COR-L47 (cell line): Measurements from ENCODE around the gene SAE1.

ENCODE experiments used
- DNase-seq: peaks from one replicate; lab custom pipeline; 2025; lab: John Stamatoyannopoulos, UW

The SAE1 gene

GRCh38 chr19:47161876-47162489 is 31.3 kb downstream of the SAE1 start:
- DNase-seq, result no peak

DNA sequence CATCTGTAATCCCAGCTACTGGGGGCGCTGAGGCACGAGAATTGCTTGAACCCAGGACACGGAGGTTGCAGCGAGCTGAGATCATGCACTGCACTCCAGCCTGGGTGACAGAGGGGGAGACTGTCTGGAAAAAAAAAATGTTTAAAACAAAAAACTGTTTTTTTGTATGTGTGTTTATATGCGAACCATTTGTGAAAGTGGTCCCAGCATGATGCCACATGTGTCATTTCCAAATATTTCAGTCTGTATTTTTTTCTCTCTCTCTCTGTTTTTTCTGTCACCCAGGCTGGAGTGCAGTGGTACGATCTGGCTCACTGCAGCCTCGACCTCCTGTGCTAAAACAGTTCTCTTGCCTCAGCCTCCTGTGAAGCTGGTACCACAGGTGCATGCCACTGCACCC is 37.4 kb downstream of the SAE1 start:
- DNase-seq, result no peak

GRCh38 chr19:47172666-47173455 is 42.2 kb downstream of the SAE1 start:
- no peak for DNase-seq

DNA sequence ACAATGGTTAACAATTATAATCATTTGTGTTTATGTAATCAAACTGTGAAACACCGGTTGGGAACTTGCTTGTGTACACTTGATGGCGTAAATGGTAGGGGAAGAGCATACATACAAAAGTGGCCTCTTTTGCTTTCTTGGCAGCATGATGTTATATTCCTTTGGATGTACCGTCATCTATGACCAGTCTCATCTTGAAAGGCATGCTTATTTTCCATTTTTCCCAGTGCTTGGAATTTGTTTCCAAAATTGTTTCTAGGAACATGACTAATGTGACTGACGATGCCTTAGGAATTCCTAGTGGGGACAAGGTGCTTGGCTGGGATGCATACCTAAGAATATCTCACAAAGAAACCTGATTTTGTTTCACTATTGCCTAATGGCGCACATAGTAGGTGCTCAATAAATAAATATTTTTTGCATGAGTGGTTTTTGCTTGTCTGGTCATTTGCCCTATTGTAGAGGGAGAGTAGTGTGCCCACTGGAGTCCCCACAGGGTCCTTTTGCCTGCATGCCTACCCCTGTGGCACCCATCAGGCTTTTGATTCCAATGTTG is 45.5 kb downstream of the SAE1 start:
- DNase-seq, result no peak

- DNase-seq, result no peak
These were observed 46.0 kb downstream of the SAE1 start for GRCh38 chr19:47176627-47177090.

DNA sequence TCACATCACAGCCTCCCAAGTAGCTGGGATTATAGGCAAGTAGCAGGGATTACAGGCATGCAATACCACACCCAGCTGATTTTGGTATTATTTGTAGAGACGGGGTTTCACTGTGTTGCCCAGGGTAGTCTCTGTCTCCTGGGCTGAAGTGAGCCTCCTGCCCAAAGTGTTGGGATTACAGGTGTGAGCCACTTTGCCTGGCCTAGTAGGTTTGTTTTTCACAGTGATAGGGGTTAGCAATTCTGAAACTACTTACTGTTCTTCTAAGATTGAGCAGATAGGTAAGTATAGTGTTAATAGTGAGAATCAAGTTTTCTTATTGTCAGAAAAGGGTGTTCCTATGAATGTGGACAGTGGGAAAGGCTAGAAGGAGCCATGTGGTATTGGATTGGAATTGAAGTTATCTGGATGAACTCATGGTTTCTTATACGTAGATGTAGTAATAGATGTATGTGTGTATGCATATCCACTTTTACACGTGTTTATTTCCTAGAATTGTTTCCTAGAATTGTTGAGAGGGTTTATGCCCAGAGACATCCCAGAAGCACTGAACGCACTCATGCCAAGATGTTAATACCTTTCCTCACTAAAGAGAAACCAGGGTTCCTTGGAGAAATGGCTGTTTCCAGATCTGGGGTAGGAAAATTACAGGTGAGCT is 49.1 kb downstream of the SAE1 start:
- DNase-seq, result no peak

DNA sequence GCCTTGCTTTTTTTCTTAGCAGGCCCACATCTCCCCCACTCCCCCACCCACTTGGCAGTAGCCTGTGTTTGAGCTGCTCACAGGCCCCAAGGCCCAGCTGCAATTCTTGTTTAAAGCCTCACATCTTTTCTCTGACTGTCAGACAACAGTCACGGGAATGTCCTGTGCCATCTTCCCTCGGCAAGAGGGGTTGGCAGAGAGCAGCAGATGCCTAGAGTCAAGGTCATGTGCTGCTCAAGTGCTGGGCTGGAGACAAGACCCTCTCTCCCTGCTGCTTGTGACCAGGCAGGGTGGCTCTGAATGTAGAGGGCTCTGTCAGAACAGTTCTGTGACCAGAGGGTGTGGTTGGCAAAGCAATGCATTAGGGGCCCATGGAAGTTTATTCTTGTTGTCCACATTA is 53.0 kb downstream of the SAE1 start:
- no peak for DNase-seq

- no peak for DNase-seq
These were observed 56.1 kb downstream of the SAE1 start for GRCh38 chr19:47186446-47187334.

DNA sequence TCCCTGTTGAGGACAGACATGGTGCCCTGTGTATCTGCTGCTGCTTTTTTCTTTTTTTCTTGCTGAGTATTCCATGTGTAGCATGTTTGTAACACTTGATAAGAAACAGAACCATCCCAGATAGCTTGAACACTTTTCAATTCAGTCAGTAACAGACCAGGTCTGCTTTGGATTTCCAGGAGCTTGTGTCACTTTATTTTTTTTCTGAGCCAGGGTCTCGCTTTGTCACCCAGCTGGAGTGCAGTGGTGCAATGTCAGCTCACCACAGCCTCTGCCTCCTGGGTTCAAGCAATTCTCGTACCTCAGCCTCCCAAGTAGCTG is 56.7 kb downstream of the SAE1 start:
- no peak for DNase-seq

GRCh38 chr19:47187797-47188196 is 57.2 kb downstream of the SAE1 start:
- DNase-seq, result no peak

DNA sequence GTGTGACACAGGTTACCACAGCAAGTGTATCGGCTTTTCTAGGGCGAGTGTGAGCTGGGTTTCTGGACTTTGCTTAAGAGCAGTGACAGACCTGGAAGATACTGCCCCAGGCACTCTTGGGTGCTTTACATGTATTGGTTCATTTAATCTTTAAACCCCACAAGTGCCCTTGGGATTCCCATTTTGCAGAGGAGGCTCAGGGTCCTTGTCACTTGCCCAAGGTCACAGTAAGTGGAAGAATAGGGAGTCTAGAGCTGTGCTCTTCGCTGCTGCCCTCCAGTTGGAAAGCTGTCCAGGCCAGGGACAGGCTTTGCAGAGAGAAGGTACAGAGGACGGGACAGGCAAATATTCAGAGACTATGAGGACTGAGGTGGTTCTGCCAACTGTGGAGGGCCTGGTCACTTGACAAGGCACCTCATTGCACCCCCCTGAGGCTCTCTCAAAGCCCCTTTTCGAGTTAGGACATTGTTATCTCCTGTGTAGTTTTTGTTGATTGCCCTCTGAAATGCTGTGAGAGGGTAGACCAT is 57.9 kb downstream of the SAE1 start:
- DNase-seq, result no peak

GRCh38 chr19:47190167-47190727 is 59.6 kb downstream of the SAE1 start:
- DNase-seq, result no peak

- no peak for DNase-seq
These were observed 64.8 kb downstream of the SAE1 start for GRCh38 chr19:47195434-47195833.

DNA sequence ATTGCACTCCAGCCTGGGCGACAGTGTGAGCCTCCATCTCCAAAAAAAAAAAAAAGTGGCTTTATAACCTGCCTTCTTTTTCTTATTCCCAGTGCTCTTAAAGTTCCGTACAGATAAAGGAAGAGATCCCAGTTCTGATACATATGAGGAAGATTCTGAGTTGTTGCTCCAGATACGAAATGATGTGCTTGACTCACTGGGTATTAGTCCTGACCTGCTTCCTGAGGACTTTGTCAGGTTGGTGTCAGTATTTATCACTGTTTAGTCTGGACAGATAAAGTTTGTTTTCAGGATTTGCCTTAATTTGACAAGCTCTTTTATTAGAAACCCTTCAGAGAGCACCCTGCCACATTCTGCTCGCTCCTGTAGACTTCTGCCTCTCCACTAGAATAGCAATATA is 66.5 kb downstream of the SAE1 start:
- no peak for DNase-seq

DNA sequence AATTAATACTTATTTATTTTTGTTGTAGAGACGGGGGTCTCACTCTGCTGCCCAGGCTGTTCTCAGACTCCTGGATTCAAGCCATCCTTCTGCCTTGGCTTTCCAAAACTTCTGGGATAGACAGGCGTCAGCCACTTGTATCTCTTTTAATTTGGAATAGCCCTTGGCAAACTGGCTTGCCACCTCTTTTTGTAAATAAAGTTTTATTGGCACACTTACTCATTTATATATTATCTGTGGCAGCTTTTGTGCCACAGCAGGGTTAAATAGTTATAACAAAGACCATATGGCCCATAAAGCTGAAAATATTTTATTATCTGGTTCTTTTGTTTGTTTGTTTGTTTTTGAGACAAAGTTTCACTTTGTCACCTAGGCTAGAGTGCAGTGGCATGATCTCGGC is 69.9 kb downstream of the SAE1 start:
- no peak for DNase-seq

GRCh38 chr19:47203254-47203653 is 72.6 kb downstream of the SAE1 start:
- DNase-seq, result no peak

DNA sequence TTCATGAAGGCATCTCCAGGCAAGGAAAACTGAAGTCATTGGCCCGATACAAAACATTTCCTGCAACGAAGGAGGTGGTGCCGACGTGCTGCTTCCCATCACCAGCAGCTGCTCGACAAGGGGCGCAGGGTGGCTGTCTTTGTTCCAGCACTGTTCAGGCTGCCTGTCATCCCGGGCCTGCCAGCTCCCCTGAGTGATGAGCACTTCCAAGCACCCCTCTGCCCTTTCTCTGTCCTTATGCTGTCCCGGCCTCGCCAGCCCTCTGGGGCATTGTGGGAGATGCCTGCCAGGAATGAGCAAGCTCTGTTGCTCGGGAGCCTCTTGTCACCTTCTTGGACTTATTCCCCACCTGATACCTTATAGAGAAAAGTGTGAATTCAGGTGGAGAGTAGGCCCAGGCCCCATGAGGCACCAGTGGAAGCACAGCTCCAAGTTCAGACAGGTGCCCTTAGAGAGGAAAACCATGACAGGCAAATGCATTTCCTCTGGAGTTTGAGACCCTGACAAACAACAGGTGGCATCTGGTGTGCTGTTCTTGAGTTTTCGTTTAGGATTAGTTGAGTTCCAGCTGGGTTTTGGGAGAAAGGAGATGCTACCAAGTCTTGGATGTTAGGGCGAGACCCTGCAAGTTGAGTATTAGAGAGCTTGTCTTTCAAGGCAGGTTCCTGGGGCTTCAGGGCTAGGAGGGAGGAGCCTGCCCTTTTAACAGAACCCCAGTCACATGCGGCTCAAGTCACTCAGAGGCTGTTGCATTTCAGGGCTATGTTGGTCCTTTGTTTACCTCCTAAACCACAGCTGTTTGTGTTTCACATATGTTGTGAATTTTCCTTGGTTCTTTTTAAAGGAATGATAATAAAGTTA is 78.9 kb downstream of the SAE1 start:
- DNase-seq, result no peak

GRCh38 chr19:47210180-47210490 is 79.5 kb downstream of the SAE1 start:
- DNase-seq, result no peak

DNA sequence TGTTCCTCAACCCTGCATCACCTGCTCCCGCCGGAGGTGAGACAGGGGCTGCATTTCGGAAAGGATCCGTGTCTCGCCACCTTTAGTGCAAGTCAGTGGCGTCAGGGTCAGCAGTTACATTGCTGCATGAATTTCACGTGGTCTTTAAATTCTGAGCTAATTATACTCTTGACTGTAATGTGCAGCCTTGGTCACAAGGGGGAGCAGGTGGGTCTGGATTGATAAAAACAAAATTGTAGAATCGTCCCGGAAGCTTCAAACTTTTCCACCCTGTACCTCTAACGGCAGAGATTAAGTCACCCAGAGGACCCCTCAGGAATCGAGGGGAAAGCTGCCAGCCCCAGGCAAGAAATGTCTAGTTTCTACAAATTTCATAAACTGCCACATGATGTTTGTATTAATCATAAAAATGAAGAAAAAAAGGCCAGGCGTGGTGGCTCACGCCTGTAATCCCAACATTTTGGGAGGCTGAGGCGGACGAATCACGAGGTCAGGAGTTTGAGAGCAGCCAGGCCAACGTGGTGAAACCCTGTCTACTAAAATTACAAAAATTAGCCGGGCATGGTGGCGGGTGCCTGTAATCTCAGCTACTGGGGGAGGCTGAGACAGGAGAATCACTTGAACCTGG is 80.2 kb downstream of the SAE1 start:
- DNase-seq, result peak; percentile 45

DNA sequence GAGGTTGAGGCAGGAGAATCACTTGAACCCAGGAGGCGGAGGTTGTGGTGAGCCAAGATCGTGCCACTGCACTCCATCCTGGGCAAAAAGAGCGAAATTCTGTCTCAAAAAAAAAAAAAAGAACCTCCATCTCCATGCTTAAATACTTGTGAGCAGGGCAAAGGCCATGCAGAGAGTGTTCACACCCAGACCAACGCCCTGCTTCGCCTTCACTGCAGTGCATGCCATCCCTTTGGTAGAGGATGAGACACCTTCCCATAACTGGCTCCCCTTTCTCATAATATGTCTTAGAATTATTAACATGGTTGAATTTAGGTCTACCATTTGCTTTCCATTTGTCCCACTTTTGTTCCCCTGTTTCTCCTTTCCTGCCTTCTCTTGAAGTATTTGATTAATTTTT is 84.9 kb downstream of the SAE1 start:
- DNase-seq, result no peak
